H9 (cell line): ENCODE results near the gene STXBP5L. TPM values are rescaled to one million over a fixed set of nuclear protein-coding genes. Genes with fewer than 3 reads are reported as not detected.

Source experiments
- DNase-seq: peaks from one replicate; pipeline ENCODE4 v3.0.0-alpha.2; 2017
- H2AFZ ChIP-seq: one replicate; pipeline ENCODE4 v1.6.1; 2013; ENCODE audit warnings: mild to moderate bottlenecking, low read length, control low read depth, moderate library complexity
- H2AK5ac ChIP-seq: 2 replicates; pipeline ENCODE4 v1.6.1; 2013; ENCODE audit warnings: low read length, control low read depth, mixed read lengths; ENCODE audit not compliant: insufficient read length
- H2BK120ac ChIP-seq: one replicate; pipeline ENCODE4 v1.6.1; 2013; ENCODE audit warnings: low read depth, mild to moderate bottlenecking, low read length, control low read depth, inconsistent platforms; ENCODE audit not compliant: poor library complexity, severe bottlenecking
- H2BK12ac ChIP-seq: 2 replicates; pipeline ENCODE4 v1.6.1; 2013; ENCODE audit warnings: low read length, control low read depth, mixed read lengths, low read depth; ENCODE audit not compliant: insufficient read length
- H2BK15ac ChIP-seq: 2 replicates; pipeline ENCODE4 v1.6.1; 2013; ENCODE audit warnings: low read depth, low read length, control low read depth
- H2BK20ac ChIP-seq: one replicate; pipeline ENCODE4 v1.6.1; 2013; ENCODE audit warnings: low read depth, mild to moderate bottlenecking, low read length, control low read depth, inconsistent platforms; ENCODE audit not compliant: poor library complexity, severe bottlenecking
- H2BK5ac ChIP-seq: 2 replicates; pipeline ENCODE4 v1.6.1; 2013; ENCODE audit warnings: low read length, control low read depth, mixed read lengths; ENCODE audit not compliant: insufficient read length
- H3K14ac ChIP-seq: 2 replicates; pipeline ENCODE4 v1.6.1; 2013; ENCODE audit warnings: low read length, control low read depth; ENCODE audit not compliant: insufficient read depth
- H3K18ac ChIP-seq: 2 replicates; pipeline ENCODE4 v1.6.1; 2013; ENCODE audit warnings: low read depth, mild to moderate bottlenecking, mixed read lengths, low read length, control low read depth; ENCODE audit not compliant: insufficient read length
- H3K23ac ChIP-seq: 2 replicates; pipeline ENCODE4 v1.6.1; 2013; ENCODE audit warnings: low read length, control low read depth, mixed read lengths, low read depth; ENCODE audit not compliant: insufficient read length
- H3K23me2 ChIP-seq: 2 replicates; pipeline ENCODE4 v1.6.1; 2013; ENCODE audit warnings: low read depth, mild to moderate bottlenecking, mixed read lengths, low read length, control low read depth; ENCODE audit not compliant: insufficient read length, poor library complexity, severe bottlenecking
- H3K27ac ChIP-seq: 2 replicates; pipeline ENCODE4 v1.5.1; 2013; ENCODE audit warnings: low read length, control low read depth, mixed read lengths, low read depth; ENCODE audit not compliant: insufficient read length
- H3K27me3 ChIP-seq: 2 replicates; pipeline ENCODE4 v1.6.1; 2013; ENCODE audit warnings: low read length, control low read depth, inconsistent platforms; ENCODE audit not compliant: insufficient read depth
- H3K4ac ChIP-seq: 2 replicates; pipeline ENCODE4 v1.6.1; 2013; ENCODE audit warnings: low read depth, mild to moderate bottlenecking, control low read depth, inconsistent platforms, low read length, moderate library complexity
- H3K4me1 ChIP-seq: 2 replicates; pipeline ENCODE4 v1.6.1; 2013; ENCODE audit warnings: low read length, control low read depth, inconsistent platforms; ENCODE audit not compliant: insufficient read depth
- H3K4me2 ChIP-seq: 2 replicates; pipeline ENCODE4 v1.6.1; 2013; ENCODE audit warnings: low read length, control low read depth, mixed read lengths; ENCODE audit not compliant: insufficient read length, insufficient read depth
- H3K56ac ChIP-seq: 2 replicates; pipeline ENCODE4 v1.6.1; 2013; ENCODE audit warnings: low read depth, mild to moderate bottlenecking, mixed read lengths, low read length, control low read depth; ENCODE audit not compliant: insufficient read length
- H3K79me1 ChIP-seq: 2 replicates; pipeline ENCODE4 v1.6.1; 2013; ENCODE audit warnings: low read depth, mild to moderate bottlenecking, moderate library complexity, low read length, control low read depth, inconsistent platforms; ENCODE audit not compliant: insufficient read depth, poor library complexity, severe bottlenecking
- H3K79me2 ChIP-seq: 2 replicates; pipeline ENCODE4 v1.6.1; 2013; ENCODE audit warnings: low read length, control low read depth, inconsistent platforms; ENCODE audit not compliant: insufficient read depth
- H3K9ac ChIP-seq: 2 replicates; pipeline ENCODE4 v1.6.1; 2013; ENCODE audit warnings: low read length, control low read depth, mixed read lengths; ENCODE audit not compliant: insufficient read length; ENCODE audit errors: extremely low read depth
- H3K9me3 ChIP-seq: one replicate; pipeline ENCODE4 v1.6.1; 2013; ENCODE audit warnings: low read depth, low read length, inconsistent platforms; ENCODE audit not compliant: control insufficient read depth
- H3T11ph ChIP-seq: one replicate; pipeline ENCODE4 v1.6.1; 2013; ENCODE audit warnings: mild to moderate bottlenecking, low read length, control low read depth, inconsistent platforms
- H4K20me1 ChIP-seq: one replicate; pipeline ENCODE4 v1.6.1; 2013; ENCODE audit not compliant: control insufficient read depth, insufficient read length, insufficient read depth
- H4K5ac ChIP-seq: 2 replicates; pipeline ENCODE4 v1.6.1; 2013; ENCODE audit warnings: low read depth, mild to moderate bottlenecking, mixed read lengths, low read length, control low read depth; ENCODE audit not compliant: insufficient read length
- H4K8ac ChIP-seq: replicated peaks from 2 replicates; pipeline ENCODE4 v1.6.1; 2013; ENCODE audit warnings: low read length, control low read depth, mixed read lengths, low read depth; ENCODE audit not compliant: insufficient read length
- H4K91ac ChIP-seq: 2 replicates; pipeline ENCODE4 v1.6.1; 2013; ENCODE audit warnings: low read depth, mild to moderate bottlenecking, moderate library complexity, mixed read lengths, low read length, control low read depth; ENCODE audit not compliant: insufficient read length
- H3K27ac Mint-ChIP-seq, 3 experiments: 2 replicates in 2 of 3; 3 replicates in 1 of 3; pipeline ENCODE4 v1.8.0; 2020 to 2021; ENCODE audit warnings: mixed read lengths in 3 of 3, mild to moderate bottlenecking in 1 of 3, moderate library complexity in 1 of 3
- H3K27me3 Mint-ChIP-seq: 2 replicates; pipeline ENCODE4 v1.8.0; 2021; ENCODE audit warnings: low read depth, mild to moderate bottlenecking, moderate library complexity, mixed read lengths
- H3K36me3 Mint-ChIP-seq, 3 experiments: 2 replicates in 2 of 3; 3 replicates in 1 of 3; pipeline ENCODE4 v1.8.0; 2020 to 2021; ENCODE audit warnings: low read depth in 3 of 3, mixed read lengths in 3 of 3; ENCODE audit not compliant: insufficient read depth in 1 of 3
- H3K4me1 Mint-ChIP-seq, 2 experiments: 2 replicates each; pipeline ENCODE4 v1.8.0; 2020; ENCODE audit warnings: mixed read lengths in 2 of 2
- H3K4me3 Mint-ChIP-seq, 2 experiments: 2 replicates in 1 of 2; 3 replicates in 1 of 2; pipeline ENCODE4 v1.8.0; 2020 to 2021; ENCODE audit warnings: mild to moderate bottlenecking in 2 of 2, mixed read lengths in 2 of 2, moderate library complexity in 1 of 2
- H3K9me3 Mint-ChIP-seq, 2 experiments: 2 replicates in 1 of 2; 3 replicates in 1 of 2; pipeline ENCODE4 v1.8.0; 2020; ENCODE audit warnings: mild to moderate bottlenecking in 2 of 2, mixed read lengths in 2 of 2, moderate library complexity in 1 of 2
- CTCF ChIP-seq: fragments of 200-600 bp; sonication (generic); conservative IDR thresholded peaks from 3 replicates; pipeline ENCODE4 v1.8.0; 2021; ENCODE audit warnings: antibody characterized with exemption, mild to moderate bottlenecking
- WGBS: extraction: QIAGEN DNeasy Blood & Tissue Kit; methylation state at CpG from one replicate; pipeline ENCODE4 v1.1.7; 2013; ENCODE audit warnings: missing lambda C conversion rate, low lambda C conversion rate, mixed read lengths; ENCODE audit not compliant: insufficient read length; ENCODE audit errors: extremely low coverage; 5-methylcytosine and 5-hydroxymethylcytosine counted together
- total RNA-seq: library from RNA; stranded (reverse); gene quantifications from 2 replicates; pipeline ENCODE4 v1.2.1, GENCODE V29; 2021

The STXBP5L gene
- total RNA-seq, 1 experiment from 2014 or later, result 4.7 TPM

- Histone ChIP-seq H3K14ac (no peak overlapping the region), H3K27me3 (no peaks in the 10 kb centered on the region), H2AK5ac (no peak overlapping the region), H2BK120ac (no peak overlapping the region), H3K23me2 (no peaks in the 10 kb centered on the region), H3K18ac (no peak overlapping the region), H3K9me3 (no peaks in the 10 kb centered on the region), H3K56ac (no peak overlapping the region), H4K20me1 (no peaks in the 10 kb centered on the region), H3K79me1 (no peaks in the 10 kb centered on the region), H3K4me1 (no peaks in the 10 kb centered on the region), H2BK5ac (no peak overlapping the region), H3K79me2 (no peaks in the 10 kb centered on the region), H3T11ph (no peak overlapping the region), H2BK20ac (no peak overlapping the region), H3K4me2 (no peak overlapping the region), H3K23ac (no peak overlapping the region), H4K8ac (no peak overlapping the region), H2AFZ (no peak overlapping the region), H2BK12ac (no peak overlapping the region), H2BK15ac (no peak overlapping the region), H4K5ac (no peak overlapping the region), H4K91ac (no peak overlapping the region), H3K9ac (no peak overlapping the region), H3K4ac (no peak overlapping the region), H3K27ac (no peak overlapping the region)
- Mint-ChIP-seq H3K9me3 (peaks cover 3 to 4% of the 10 kb centered on the region in 2 experiments; a peak in 1 of 5 replicates), H3K4me1 (peaks cover 7 to 11% of the 10 kb centered on the region in 2 experiments; a peak in 3 of 4 replicates), H3K36me3 (peaks cover 51 to 67% (median 57%) of the 10 kb centered on the region in 3 experiments), H3K27me3 (no peaks in the 10 kb centered on the region), H3K4me3 (no peak overlapping the region), H3K27ac (peak overlapping the region in 1 of 3 experiments; percentile 24; a peak in 1 of 7 replicates)
- no peak for DNase-seq
- WGBS, result no CpG with 5 or more reads among the region's 3 CpGs
- TF ChIP-seq CTCF, result no peak
Observed at GRCh38 chr3:121462565-121462964, 554.6 kb downstream of the STXBP5L start.
